ENCODE results near the gene QKI.

DNA sequence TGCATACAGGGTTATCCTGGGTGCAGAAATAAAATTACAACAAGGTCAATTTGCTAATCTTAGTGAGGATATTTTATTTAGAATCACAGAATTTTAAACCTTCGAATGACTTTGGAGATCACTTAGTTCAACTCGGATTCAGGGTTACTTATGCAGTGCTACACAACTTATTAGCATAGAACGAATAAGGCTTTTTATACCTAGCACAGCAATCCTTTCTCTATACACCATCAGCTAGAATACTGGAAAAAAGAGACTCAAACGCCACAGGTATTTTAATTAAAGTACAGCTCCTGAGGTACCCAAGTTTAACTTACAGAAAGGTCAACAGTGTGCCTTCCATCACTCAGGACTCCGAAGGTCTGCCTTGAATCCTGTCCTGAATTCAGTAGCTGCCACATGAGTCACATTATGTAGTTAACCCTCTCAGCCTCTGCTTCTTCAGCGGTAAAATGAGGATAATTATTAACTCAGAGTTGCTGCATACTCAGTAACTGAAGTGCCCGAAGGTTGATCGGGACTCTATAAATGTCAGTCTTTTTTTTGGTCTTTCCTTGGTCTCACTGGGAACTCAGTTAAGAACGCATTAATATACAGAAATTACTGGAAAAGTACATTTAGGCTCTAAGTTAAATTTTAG lies 6.0 kb upstream of the QKI start:
- TF ChIP-seq, protein P1, sequence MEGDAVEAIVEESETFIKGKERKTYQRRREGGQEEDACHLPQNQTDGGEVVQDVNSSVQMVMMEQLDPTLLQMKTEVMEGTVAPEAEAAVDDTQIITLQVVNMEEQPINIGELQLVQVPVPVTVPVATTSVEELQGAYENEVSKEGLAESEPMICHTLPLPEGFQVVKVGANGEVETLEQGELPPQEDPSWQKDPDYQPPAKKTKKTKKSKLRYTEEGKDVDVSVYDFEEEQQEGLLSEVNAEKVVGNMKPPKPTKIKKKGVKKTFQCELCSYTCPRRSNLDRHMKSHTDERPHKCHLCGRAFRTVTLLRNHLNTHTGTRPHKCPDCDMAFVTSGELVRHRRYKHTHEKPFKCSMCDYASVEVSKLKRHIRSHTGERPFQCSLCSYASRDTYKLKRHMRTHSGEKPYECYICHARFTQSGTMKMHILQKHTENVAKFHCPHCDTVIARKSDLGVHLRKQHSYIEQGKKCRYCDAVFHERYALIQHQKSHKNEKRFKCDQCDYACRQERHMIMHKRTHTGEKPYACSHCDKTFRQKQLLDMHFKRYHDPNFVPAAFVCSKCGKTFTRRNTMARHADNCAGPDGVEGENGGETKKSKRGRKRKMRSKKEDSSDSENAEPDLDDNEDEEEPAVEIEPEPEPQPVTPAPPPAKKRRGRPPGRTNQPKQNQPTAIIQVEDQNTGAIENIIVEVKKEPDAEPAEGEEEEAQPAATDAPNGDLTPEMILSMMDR (IDR thresholded peaks at IDR 0.05): no peak
- no peak for TF ChIP-seq POLR2AphosphoS5 (IDR thresholded peaks at IDR 0.05)
- TF ChIP-seq POLR2A (IDR thresholded peaks at IDR 0.05): no peak
